Peyer's patch (tissue), 4 donors: ENCODE results near the gene FAM193A.

Experiments used
- POLR2A ChIP-seq, 2 donors: fragments of 450-650 bp; IDR thresholded peaks; one replicate each; pipeline ENCODE4 v1.5.1; 2017; ENCODE audit warnings: antibody characterized with exemption in 2 of 2, mild to moderate bottlenecking in 2 of 2, moderate library complexity in 2 of 2
- TF ChIP-seq, protein P1 (sequence below), 6 experiments: fragments of 450-650 bp in 4 of 6; fragments of 200-600 bp in 2 of 6; sonication (generic) in 1 of 6; IDR thresholded peaks; one replicate each; pipeline ENCODE4 v1.5.1; 2017 to 2019; ENCODE audit warnings: antibody characterized with exemption in 6 of 6, mild to moderate bottlenecking in 3 of 6, moderate library complexity in 1 of 6

DNA sequence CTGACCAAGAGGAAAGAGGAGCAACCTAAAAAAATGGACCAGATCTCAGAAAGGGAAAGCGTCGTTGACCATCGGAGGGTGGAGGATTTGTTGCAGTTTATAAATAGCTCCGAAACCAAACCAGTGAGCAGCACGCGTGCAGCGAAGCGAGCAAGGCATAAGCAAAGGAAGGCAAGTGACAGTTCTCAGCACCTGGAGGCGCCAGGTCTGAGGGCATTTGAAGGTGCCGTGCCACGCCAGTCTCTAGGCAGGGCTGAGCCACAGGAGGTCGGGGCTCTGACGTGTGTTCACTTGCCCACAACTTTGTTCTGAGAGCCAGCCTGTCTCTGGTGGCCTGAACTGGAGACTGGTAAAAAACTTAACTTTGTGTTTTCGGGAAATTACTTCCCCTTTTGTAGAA, 160.0 kb downstream of the FAM193A start:
- TF ChIP-seq, protein P1, sequence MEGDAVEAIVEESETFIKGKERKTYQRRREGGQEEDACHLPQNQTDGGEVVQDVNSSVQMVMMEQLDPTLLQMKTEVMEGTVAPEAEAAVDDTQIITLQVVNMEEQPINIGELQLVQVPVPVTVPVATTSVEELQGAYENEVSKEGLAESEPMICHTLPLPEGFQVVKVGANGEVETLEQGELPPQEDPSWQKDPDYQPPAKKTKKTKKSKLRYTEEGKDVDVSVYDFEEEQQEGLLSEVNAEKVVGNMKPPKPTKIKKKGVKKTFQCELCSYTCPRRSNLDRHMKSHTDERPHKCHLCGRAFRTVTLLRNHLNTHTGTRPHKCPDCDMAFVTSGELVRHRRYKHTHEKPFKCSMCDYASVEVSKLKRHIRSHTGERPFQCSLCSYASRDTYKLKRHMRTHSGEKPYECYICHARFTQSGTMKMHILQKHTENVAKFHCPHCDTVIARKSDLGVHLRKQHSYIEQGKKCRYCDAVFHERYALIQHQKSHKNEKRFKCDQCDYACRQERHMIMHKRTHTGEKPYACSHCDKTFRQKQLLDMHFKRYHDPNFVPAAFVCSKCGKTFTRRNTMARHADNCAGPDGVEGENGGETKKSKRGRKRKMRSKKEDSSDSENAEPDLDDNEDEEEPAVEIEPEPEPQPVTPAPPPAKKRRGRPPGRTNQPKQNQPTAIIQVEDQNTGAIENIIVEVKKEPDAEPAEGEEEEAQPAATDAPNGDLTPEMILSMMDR (IDR thresholded peaks at IDR 0.05) = peak in 1 of 6 experiments; percentile 5
- no peak for TF ChIP-seq POLR2A (IDR thresholded peaks at IDR 0.05)
